Upper lobe of right lung (tissue), 1 donor: Measurements from ENCODE around the gene TRDMT1. TPM values are rescaled to one million over a fixed set of nuclear protein-coding genes. Genes with fewer than 3 reads are reported as not detected.

Source experiments
- ATAC-seq: fragments of 200-7000 bp; cut with Tn5 transposase; one replicate; pipeline ENCODE4 v1.9.1; 2020; ENCODE audit warnings: mild to moderate bottlenecking, moderate library complexity
- DNase-seq: peaks from one replicate; pipeline ENCODE4 v3.0.0-alpha.2; 2020
- H3K27ac ChIP-seq: fragments of 200-600 bp; one replicate; pipeline ENCODE4 v1.8.0; 2022
- H3K27me3 ChIP-seq: fragments of 200-600 bp; one replicate; pipeline ENCODE4 v1.8.0; 2022; ENCODE audit warnings: mild to moderate bottlenecking
- H3K36me3 ChIP-seq: fragments of 200-600 bp; one replicate; pipeline ENCODE4 v1.8.0; 2022
- H3K4me1 ChIP-seq: fragments of 200-600 bp; one replicate; pipeline ENCODE4 v1.8.0; 2022
- H3K4me3 ChIP-seq: fragments of 200-600 bp; one replicate; pipeline ENCODE4 v1.8.0; 2022; ENCODE audit warnings: mild to moderate bottlenecking
- H3K9me3 ChIP-seq: fragments of 200-600 bp; one replicate; pipeline ENCODE4 v1.8.0; 2022
- CTCF ChIP-seq: fragments of 200-600 bp; IDR thresholded peaks from one replicate; pipeline ENCODE4 v1.8.0; 2022; ENCODE audit warnings: antibody characterized with exemption
- intact Hi-C: fragments of 100-400 bp; cut with DNase I; formaldehyde crosslinking; loops from one replicate; pipeline ENCODE4 v1.11.0; 2022
- total RNA-seq: library from RNA; stranded (reverse); fragmentation: NEBNext Ultra II Directional; extraction: Animal tissue kit (Norgen Biotek cat#: 25700); gene quantifications from one replicate; pipeline ENCODE4 v1.2.1, GENCODE V29; 2021
- donor health status: DM: no; HTN: yes; CAD: no; lungs with severe emphysema.

Gene TRDMT1
- total RNA-seq, 1 donor from 2014 or later = 9.2 TPM

- TF ChIP-seq CTCF = no peak
- Histone ChIP-seq H3K4me3 (no peak overlapping the region), H3K4me1 (no peaks in the 10 kb centered on the region), H3K27me3 (no peaks in the 10 kb centered on the region), H3K36me3 (no peaks in the 10 kb centered on the region), H3K9me3 (no peaks in the 10 kb centered on the region), H3K27ac (no peak overlapping the region)
- intact Hi-C loops = no loop called here
- DNase-seq = no peak
- no peak for ATAC-seq
Observed at GRCh38 chr10:17144757-17145156, 56.7 kb downstream of the TRDMT1 start.

- H3K4me1 ChIP-seq = no peaks in the 10 kb centered on the region
- H3K27me3 ChIP-seq = no peaks in the 10 kb centered on the region
- TF ChIP-seq CTCF = no peak
- H3K4me3 ChIP-seq = no peak overlapping the region
- DNase-seq = no peak
- no peaks in the 10 kb centered on the region for H3K36me3 ChIP-seq
- no peak for ATAC-seq
- no peak overlapping the region for H3K27ac ChIP-seq
- H3K9me3 ChIP-seq = no peaks in the 10 kb centered on the region
- intact Hi-C loops = no loop called here
Observed at GRCh38 chr10:17144032-17144431, 57.4 kb downstream of the TRDMT1 start.

GRCh38 chr10:17143055-17143690, 58.3 kb downstream of the TRDMT1 start:
- Histone ChIP-seq H3K9me3 (no peaks in the 10 kb centered on the region), H3K4me1 (no peaks in the 10 kb centered on the region), H3K27me3 (no peaks in the 10 kb centered on the region), H3K27ac (no peak overlapping the region), H3K36me3 (no peaks in the 10 kb centered on the region), H3K4me3 (no peak overlapping the region)
- TF ChIP-seq CTCF = no peak
- intact Hi-C loops = no loop called here
- DNase-seq (no peak), ATAC-seq (no peak)

GRCh38 chr10:17141504-17142229, 59.8 kb downstream of the TRDMT1 start:
- intact Hi-C loops = no loop called here
- no peaks in the 10 kb centered on the region for H3K9me3 ChIP-seq
- H3K27ac ChIP-seq = no peak overlapping the region

GRCh38 chr10:17140386-17140761, 61.1 kb downstream of the TRDMT1 start:
- no peak overlapping the region for H3K27ac ChIP-seq
- H3K9me3 ChIP-seq = no peaks in the 10 kb centered on the region
- TF ChIP-seq CTCF = no peak
- no peak for DNase-seq
- no peak overlapping the region for H3K4me3 ChIP-seq
- intact Hi-C loops = no loop called here
- ATAC-seq = no peak
- H3K4me1 ChIP-seq = no peaks in the 10 kb centered on the region
- H3K27me3 ChIP-seq = no peaks in the 10 kb centered on the region
- no peaks in the 10 kb centered on the region for H3K36me3 ChIP-seq

More at GRCh38 chr10:17141504-17142229, 59.8 kb downstream of the TRDMT1 start:
- no peak for ATAC-seq
- no peaks in the 10 kb centered on the region for H3K27me3 ChIP-seq
- TF ChIP-seq CTCF = no peak
- DNase-seq = no peak
- H3K4me1 ChIP-seq = no peaks in the 10 kb centered on the region
- H3K4me3 ChIP-seq = no peak overlapping the region
- no peaks in the 10 kb centered on the region for H3K36me3 ChIP-seq
